ENCODE data around the gene FAM184B.

DNA sequence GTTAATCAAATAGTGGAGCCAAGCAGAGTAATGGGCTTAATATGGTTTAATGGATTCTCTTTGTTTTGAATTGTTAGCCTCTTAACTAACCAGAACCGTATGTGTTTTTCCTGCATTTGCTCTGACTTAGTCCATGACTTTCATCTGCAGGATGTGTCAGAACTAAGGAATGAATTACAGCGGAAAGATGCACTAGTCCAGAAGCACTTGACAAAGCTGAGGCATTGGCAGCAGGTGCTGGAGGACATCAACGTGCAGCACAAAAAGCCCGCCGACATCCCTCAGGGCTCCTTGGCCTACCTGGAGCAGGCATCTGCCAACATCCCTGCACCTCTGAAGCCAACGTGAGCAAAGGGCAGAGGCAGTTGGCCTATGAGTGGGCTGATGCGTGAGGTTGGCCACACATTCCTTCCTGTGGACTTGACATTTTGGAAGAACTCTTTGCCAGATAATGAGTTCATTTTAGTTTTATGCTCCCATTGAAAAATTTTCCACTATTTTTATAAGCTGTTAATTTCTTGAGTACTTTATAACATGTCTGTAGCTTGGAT is 157.9 kb downstream of the FAM184B start:
- TF ChIP-seq, protein P1, sequence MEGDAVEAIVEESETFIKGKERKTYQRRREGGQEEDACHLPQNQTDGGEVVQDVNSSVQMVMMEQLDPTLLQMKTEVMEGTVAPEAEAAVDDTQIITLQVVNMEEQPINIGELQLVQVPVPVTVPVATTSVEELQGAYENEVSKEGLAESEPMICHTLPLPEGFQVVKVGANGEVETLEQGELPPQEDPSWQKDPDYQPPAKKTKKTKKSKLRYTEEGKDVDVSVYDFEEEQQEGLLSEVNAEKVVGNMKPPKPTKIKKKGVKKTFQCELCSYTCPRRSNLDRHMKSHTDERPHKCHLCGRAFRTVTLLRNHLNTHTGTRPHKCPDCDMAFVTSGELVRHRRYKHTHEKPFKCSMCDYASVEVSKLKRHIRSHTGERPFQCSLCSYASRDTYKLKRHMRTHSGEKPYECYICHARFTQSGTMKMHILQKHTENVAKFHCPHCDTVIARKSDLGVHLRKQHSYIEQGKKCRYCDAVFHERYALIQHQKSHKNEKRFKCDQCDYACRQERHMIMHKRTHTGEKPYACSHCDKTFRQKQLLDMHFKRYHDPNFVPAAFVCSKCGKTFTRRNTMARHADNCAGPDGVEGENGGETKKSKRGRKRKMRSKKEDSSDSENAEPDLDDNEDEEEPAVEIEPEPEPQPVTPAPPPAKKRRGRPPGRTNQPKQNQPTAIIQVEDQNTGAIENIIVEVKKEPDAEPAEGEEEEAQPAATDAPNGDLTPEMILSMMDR (IDR thresholded peaks at IDR 0.05), result no peak
- no peak for TF ChIP-seq POLR2A (IDR thresholded peaks at IDR 0.05)
